NCI-H146 (cell line): ENCODE results near the gene OR52L1.
A peak's percentile ranks its signal among the peaks of the same experiment; 100 is the strongest.
"Not testable (repeated sequence)": the region's sequence is repeated elsewhere in the genome, so short reads cannot be mapped to it uniquely, and the experiment has no call there.

ENCODE experiments used
- DNase-seq: peaks from one replicate; lab custom pipeline; 2025; lab: John Stamatoyannopoulos, UW

Gene OR52L1

GRCh38 chr11:5986885-5987284, at the start of gene OR52L1:
Gene OR52L1, minus strand, starts transcription at chr11:5986985. Its CDS starts 55 bp downstream, at chr11:5986930.
- no peak for DNase-seq

GRCh38 chr11:6030708-6031405, 44.1 kb upstream of the OR52L1 start, which contains the start of gene OR56A1:
Gene OR56A1, minus strand, starts transcription at chr11:6030758. Its CDS starts 3,066 bp downstream, at chr11:6027692.
- DNase-seq, result no peak

GRCh38 chr11:6027501-6027900, 40.7 kb upstream of the OR52L1 start:
- no peak for DNase-seq

- no peak for DNase-seq
These were observed 38.3 kb upstream of the OR52L1 start for GRCh38 chr11:6025056-6025455.

- peak; percentile 51 for DNase-seq
These were observed 36.2 kb upstream of the OR52L1 start for GRCh38 chr11:6022956-6023355.

- DNase-seq, result no peak
These were observed 26.3 kb upstream of the OR52L1 start for GRCh38 chr11:6013042-6013441.

GRCh38 chr11:6012035-6012668, 25.4 kb upstream of the OR52L1 start:
- no peak for DNase-seq

- no peak for DNase-seq
These were observed 20.1 kb upstream of the OR52L1 start, which contains the start of gene OR56A4 for GRCh38 chr11:6006846-6007245. Gene OR56A4, minus strand, starts transcription at chr11:6006946. Its CDS starts 3,954 bp downstream, at chr11:6002992.

- DNase-seq, result no peak
These were observed 19.6 kb upstream of the OR52L1 start for GRCh38 chr11:6006395-6006794.

GRCh38 chr11:6002202-6002699, 15.5 kb upstream of the OR52L1 start:
- no peak for DNase-seq

- DNase-seq, result no peak
These were observed 8.0 kb upstream of the OR52L1 start for GRCh38 chr11:5994791-5995190.

GRCh38 chr11:5992604-5993251, 5.9 kb upstream of the OR52L1 start:
- DNase-seq, result peak; percentile 7

- no peak for DNase-seq
These were observed 5.4 kb upstream of the OR52L1 start for GRCh38 chr11:5992150-5992549.

GRCh38 chr11:5989203-5989602, 2.4 kb upstream of the OR52L1 start:
- DNase-seq, result no peak

- no peak for DNase-seq
These were observed 3.3 kb downstream of the OR52L1 start for GRCh38 chr11:5983443-5983842.

- no peak for DNase-seq
These were observed 13.3 kb downstream of the OR52L1 start for GRCh38 chr11:5973530-5973929.

- DNase-seq, result no peak
These were observed 18.4 kb downstream of the OR52L1 start, which contains the start of gene OR56A5 for GRCh38 chr11:5968394-5968793. Gene OR56A5, minus strand, starts transcription at chr11:5968494. Its CDS starts 0 bp downstream, at chr11:5968494.

GRCh38 chr11:5967708-5968107, 19.1 kb downstream of the OR52L1 start:
- no peak for DNase-seq

- DNase-seq, result no peak
These were observed 19.8 kb downstream of the OR52L1 start for GRCh38 chr11:5966958-5967357.

- DNase-seq, result not testable (repeated sequence)
These were observed 26.0 kb downstream of the OR52L1 start for GRCh38 chr11:5960704-5961320.

- no peak for DNase-seq
These were observed 31.2 kb downstream of the OR52L1 start for GRCh38 chr11:5955586-5955985.

GRCh38 chr11:5941951-5942350, 44.8 kb downstream of the OR52L1 start, which contains the start of gene OR56A3:
Gene OR56A3, plus strand, starts transcription at chr11:5942251. Its CDS starts 5,096 bp downstream, at chr11:5947347.
- DNase-seq, result no peak
